Measurements from ENCODE around the gene IL5. TPM values are rescaled to one million over a fixed set of nuclear protein-coding genes. Genes with fewer than 3 reads are reported as not detected.
A peak's percentile ranks its signal among the peaks of the same experiment; 100 is the strongest.
"Not testable (repeated sequence)": the region's sequence is repeated elsewhere in the genome, so short reads cannot be mapped to it uniquely, and the experiment has no call there.

Gene IL5
- polyA plus RNA-seq, 4 donors, result 0.18 to 0.21 TPM; not detected in 2

GRCh38 chr5:132539716-132540115 is 3.6 kb downstream of the IL5 start:
- DNase-seq (ENCODE audit: low read depth in 4 of 4, low spot score in 3 of 4), result no peak

- DNase-seq (ENCODE audit: low read depth in 4 of 4, low spot score in 3 of 4), result no peak
These were observed 12.4 kb downstream of the IL5 start for GRCh38 chr5:132530946-132531345.

- DNase-seq (ENCODE audit: low read depth in 4 of 4, low spot score in 3 of 4), result no peak
These were observed 14.3 kb downstream of the IL5 start for GRCh38 chr5:132528866-132529634.

GRCh38 chr5:132528021-132528420 is 15.3 kb downstream of the IL5 start:
- DNase-seq (ENCODE audit: low read depth in 4 of 4, low spot score in 3 of 4), result no peak

- no peak for DNase-seq (ENCODE audit: low read depth in 4 of 4, low spot score in 3 of 4)
These were observed 16.3 kb downstream of the IL5 start for GRCh38 chr5:132526974-132527564.

GRCh38 chr5:132526290-132526973 is 16.9 kb downstream of the IL5 start:
- DNase-seq (ENCODE audit: low read depth in 4 of 4, low spot score in 3 of 4), result peak; percentile 36 to 63 (median 54)

- no peak for DNase-seq (ENCODE audit: low read depth in 4 of 4, low spot score in 3 of 4)
These were observed 18.0 kb downstream of the IL5 start for GRCh38 chr5:132525299-132525724.

GRCh38 chr5:132524877-132525276 is 18.4 kb downstream of the IL5 start:
- not testable (repeated sequence) for DNase-seq (ENCODE audit: low read depth in 4 of 4, low spot score in 3 of 4)

GRCh38 chr5:132522067-132522466 is 21.3 kb downstream of the IL5 start:
- not testable (repeated sequence) for DNase-seq (ENCODE audit: low read depth in 4 of 4, low spot score in 3 of 4)

GRCh38 chr5:132513618-132514336 is 29.5 kb downstream of the IL5 start:
- DNase-seq (ENCODE audit: low read depth in 4 of 4, low spot score in 3 of 4), result not testable (repeated sequence)

GRCh38 chr5:132510076-132510475 is 33.2 kb downstream of the IL5 start:
- DNase-seq (ENCODE audit: low read depth in 4 of 4, low spot score in 3 of 4), result no peak

GRCh38 chr5:132506094-132506692 is 37.1 kb downstream of the IL5 start:
- DNase-seq (ENCODE audit: low read depth in 4 of 4, low spot score in 3 of 4), result no peak

GRCh38 chr5:132505641-132506040 is 37.7 kb downstream of the IL5 start:
- no peak for DNase-seq (ENCODE audit: low read depth in 4 of 4, low spot score in 3 of 4)

- no peak for DNase-seq (ENCODE audit: low read depth in 4 of 4, low spot score in 3 of 4)
These were observed 38.6 kb downstream of the IL5 start for GRCh38 chr5:132504746-132505145.

GRCh38 chr5:132503244-132503643 is 40.1 kb downstream of the IL5 start:
- no peak for DNase-seq (ENCODE audit: low read depth in 4 of 4, low spot score in 3 of 4)

GRCh38 chr5:132501961-132502931 is 41.1 kb downstream of the IL5 start:
- no peak for DNase-seq (ENCODE audit: low read depth in 4 of 4, low spot score in 3 of 4)

GRCh38 chr5:132501629-132501956 is 41.7 kb downstream of the IL5 start:
- no peak for DNase-seq (ENCODE audit: low read depth in 4 of 4, low spot score in 3 of 4)

- DNase-seq (ENCODE audit: low read depth in 4 of 4, low spot score in 3 of 4), result peak in 1 of 4 donors; percentile 47
These were observed 42.2 kb downstream of the IL5 start for GRCh38 chr5:132500931-132501628.
